ENCODE data around the gene SYNE1.

DNA sequence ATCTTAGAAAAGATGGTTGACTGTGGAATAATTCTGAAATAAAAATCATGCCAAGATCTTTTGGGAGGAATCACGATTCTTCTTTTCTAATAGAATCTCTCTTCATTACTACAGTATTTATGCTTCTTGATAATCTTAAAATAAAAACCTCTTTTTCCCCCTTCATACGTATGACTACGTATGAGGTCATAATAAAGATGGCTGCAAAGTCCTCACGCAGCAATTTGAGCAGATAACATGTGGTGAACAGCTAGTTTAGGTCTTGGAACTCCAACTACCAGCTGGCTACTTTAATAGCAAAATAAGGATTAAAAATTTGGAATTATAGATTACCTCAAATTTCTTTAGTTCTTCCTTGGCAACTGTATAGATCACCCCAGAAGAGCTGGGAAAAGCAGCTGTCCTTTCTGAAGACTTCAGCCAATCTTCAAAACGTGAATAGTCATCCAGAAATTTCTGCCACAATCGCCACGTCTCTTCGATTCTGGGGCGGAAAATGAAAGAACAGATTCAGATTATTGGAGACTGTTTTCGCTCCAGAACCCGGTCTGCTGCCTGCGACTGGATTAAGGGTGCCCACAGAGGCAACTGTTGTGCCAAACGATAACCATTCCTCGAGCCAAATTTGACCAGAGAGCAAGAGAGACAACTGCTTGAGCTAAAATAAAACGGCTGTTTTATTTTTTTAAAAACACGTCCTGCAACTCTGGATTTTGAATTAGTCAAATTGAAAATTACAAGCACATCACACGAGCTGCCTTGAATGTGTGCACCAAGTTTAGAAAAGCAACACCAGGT, 482.4 kb downstream of the SYNE1 start:
- TF ChIP-seq CTCF (IDR thresholded peaks at IDR 0.05) (no peak), EZH2 (IDR thresholded peaks at IDR 0.05) (no peak), EZH2phosphoT487 (IDR thresholded peaks at IDR 0.05) (no peak)

All from neural progenitor cell (in vitro differentiated cells).